Raji (cell line): ENCODE results near the gene ZBTB33.
A peak's percentile ranks its signal among the peaks of the same experiment; 100 is the strongest.

Source experiments
- POLR2A ChIP-seq: IDR thresholded peaks from 2 replicates; pipeline ENCODE4 v1.6.1; 2011; ENCODE audit warnings: low read depth, low read length, control low read depth; ENCODE audit not compliant: insufficient read depth

ZBTB33 gene

DNA sequence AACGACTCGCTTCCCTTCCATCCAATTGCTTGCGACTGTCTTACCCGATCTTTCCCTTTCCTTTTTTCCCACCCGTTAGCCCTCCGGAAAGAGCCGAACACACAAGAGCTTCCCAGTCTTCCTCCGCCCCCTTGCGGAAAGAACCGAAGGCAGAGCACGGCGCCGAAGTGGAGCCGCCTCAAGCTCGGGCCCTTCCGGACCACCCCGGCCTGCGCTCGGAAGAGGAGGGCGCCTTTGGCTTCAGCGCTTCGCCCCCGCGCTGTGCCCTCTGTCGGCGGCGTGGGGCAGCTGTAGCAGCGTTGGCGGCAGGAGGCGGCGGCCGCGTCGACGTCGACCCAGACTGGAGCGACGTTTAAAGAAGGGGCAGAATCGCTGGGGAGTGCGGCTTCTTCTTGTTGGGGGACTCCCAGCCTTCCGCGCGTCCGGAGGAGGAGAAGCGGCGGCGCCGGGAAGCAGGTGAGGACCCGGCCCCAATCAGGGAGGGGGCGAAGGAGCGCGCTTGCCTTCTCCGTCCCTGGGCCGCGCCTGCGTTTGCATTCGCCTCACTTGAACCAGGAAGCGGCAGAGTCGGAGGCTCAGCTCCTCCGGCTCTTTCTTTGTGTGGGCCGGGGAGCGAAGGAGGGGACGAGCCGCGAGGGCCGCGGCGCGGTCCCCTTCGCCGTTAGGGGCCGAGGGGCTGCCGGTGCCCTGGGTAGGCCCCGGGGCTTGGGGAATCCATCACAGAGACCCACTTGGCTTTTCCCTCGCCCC, at the start of gene ZBTB33:
Gene ZBTB33 (plus strand): TSS at position 291 of the 750 bp plus-strand sequence. CDS start 2,604 bp downstream, outside the sequence.
- TF ChIP-seq POLR2A = peak; percentile 63

GRCh38 chrX:120200851-120201250, 49.8 kb upstream of the ZBTB33 start:
- no peak for TF ChIP-seq POLR2A

DNA sequence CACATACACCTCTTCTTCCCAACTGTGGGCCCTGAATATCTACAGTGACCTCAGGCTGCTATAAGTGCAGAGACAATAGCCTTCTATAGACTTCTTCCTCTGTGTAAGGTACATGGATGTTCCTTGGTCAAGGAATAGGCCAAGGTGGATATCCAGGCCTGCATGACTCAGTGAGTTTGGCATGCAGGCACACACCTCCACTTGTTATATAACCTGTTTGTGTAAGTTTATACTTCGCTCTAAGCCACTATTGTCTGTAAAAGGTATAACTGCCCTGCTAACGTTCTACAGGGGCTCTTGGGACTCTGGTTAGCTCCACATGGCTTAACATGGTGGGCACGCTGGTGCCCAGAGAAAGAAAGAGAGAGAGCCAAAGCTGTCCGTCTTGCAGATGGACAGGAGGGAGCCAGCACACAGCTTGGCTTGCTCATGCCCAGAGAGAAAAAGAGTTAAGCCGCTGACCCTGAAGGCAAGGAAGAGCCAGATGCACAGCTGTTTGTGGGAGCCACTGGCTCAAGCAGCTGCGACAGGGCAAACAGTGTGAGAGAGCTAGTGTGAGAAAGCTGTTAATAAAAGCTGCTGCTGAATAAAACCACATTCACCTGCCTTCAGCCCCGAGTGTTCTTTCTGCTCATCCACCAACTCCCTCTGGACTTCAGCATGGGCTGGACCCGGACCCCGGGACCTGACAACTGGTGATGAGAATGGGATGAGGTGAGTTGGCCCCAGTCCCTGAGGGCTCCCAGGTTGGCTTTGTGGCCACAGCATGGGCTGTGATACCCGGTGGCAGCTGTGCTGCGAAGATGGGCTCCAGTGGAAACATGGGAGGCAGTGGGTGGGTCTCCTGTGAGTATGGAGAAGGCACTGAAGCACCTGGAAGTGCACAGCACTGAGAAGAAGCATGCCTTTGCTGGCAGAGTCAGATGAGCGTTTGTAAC, 44.5 kb upstream of the ZBTB33 start:
- no peak for TF ChIP-seq POLR2A

DNA sequence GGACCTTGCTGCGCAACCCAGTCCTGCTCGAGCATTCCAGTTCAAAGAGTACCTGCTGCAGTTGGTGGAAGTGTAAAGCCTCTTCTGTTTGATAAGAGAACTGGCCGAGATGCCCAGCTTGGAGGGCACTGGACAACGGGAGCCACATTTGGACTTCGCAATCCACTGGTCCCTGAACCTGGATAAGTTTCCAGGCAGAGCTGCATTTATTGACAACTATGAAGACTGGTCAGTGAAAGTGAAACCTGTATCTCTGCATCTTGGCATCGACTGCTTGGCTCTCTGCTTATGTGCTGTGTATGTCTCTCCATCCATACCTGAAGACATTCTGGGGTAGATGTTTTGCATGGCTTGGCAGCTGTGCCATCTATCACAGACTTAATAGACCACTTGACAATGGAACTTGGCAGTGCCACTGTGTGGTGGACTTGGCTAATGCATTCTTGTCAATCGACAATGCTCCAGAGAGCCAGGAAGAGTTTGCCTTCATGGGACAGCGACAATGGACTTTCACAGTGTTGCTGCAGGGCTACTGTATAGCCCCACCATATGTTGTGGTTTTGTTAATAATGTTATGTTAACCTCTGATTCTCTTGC, 43.5 kb upstream of the ZBTB33 start:
- TF ChIP-seq POLR2A = no peak

DNA sequence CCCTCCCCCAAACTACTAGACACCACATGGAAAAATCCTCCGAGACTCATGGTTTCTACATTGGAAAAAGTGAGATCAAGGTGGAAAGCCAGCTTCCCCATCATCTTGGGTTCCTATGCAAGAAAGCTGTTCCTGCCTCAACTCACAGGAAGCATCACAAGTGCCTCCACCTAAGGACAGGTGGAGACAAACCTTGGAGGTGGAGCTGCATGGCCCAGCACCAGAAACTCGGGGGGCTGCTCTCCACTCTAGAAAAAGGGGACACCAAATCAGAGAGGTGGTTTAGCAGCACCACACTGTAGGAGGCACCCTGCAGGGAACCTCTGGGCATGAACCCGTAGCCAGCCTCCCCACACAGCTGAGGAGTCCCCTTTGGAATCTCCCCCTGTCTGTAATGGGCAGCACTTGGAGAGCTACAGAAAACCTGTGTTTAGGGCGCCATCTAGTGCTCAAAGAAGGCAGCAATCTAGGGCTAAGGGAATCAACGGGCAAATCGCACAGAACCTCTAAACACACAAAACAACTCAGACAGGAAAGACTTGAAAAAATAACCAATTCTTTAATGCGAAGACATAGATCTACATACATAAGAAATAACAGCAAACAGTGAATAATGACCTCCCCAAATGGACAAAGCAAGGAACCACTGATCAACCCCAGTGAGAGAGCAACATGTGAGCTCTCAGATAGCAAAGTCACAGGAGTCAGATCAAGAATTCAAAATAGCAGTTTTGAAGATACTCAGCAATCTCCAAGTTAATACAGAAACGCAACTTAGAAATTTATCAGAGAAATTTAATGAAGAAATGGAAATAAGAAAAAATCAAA, 37.0 kb upstream of the ZBTB33 start:
- TF ChIP-seq POLR2A = no peak

DNA sequence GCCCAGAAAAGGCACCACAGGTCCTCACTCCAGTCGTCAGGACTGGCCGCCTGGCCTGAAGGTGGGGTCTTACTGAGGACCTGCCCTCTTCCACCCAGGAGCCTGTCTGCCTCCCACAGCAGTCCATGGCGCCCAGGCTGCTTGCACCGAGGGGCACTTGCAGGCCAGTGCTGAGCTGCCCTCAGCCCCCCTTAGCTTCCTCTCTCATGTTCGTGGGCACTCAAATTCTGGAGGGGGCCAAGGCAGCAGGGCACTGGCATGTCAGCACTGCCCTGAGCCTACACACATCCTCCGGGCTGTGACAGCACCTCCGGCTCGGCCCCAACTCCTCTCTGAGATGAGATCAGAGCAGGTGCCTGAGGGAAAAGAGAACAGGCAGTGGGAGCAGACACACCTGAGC, 27.2 kb upstream of the ZBTB33 start:
- no peak for TF ChIP-seq POLR2A

DNA sequence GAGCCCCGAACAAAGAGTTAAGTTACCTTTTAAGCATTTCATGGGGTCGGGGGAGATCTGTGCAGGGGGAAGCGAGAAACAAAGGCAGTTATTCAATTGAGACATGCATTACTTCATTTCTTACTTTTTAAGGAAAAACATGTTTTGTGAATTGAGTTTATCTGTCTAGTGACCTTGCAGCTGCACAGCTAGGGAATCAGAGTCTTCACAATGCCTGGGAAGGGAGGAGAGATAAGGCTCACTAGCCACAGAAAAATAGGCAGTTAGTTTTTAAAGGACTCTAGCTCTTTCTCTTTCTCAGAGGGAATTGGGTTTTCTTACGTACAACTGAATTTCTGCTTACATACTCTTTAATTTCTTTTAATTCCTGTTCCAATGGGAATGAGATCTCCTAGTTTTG, 26.2 kb upstream of the ZBTB33 start:
- no peak for TF ChIP-seq POLR2A

GRCh38 chrX:120228187-120228908, 22.3 kb upstream of the ZBTB33 start:
- no peak for TF ChIP-seq POLR2A

DNA sequence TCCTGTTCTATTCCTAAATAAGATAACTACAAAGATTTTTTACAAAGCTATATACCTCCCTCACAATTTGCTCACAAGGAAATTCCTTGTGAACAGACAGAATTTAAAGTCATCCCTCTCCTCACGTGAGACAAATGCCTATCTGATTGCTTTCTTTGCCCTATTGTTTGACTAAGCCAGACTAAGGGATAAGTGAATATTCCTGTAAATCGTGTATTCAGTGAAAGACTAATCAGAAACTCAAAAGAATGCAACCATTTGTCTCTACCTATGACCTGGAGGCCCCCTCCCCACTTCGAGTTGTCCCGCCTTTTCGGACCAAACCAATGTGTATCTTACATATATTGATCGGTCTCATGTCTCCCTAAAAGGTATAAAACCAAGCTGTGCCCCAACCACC, 15.3 kb upstream of the ZBTB33 start:
- TF ChIP-seq POLR2A = no peak

DNA sequence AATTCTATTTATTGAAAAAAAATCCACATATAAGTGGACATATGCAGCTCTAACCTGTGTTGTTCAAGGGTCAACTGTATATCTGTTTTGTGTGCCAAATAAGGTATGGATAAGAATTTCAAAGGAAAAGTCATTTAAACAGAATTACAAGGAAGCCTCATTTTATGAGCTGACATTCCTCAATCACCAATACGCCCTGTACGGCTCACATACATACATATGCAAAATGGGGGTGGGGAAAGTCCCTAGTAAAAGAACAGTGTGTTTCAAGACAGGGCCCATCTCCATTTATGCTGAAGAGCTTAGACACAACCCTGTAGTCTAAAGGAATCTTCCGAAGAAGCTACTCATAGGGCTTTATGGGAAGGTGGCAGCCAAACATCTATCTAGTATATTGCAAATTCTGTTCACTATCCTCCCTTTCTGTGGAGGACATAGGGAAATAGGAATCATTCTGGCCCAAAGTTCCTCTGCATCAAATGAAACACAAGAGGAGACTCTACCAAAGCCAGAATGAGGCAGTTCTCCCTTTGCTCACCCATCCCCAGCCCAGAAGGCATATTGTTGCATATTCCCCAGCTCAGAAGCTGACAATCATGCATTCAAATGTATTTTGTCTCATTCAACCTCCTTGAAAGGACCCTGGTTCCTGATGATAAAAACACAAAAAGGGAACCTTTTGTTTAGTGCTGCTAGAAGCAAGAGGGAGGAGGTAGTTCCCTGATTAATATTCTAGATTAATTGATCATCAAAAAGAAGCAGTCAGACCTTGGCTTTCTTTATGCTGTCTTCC, 13.7 kb upstream of the ZBTB33 start:
- TF ChIP-seq POLR2A = no peak

DNA sequence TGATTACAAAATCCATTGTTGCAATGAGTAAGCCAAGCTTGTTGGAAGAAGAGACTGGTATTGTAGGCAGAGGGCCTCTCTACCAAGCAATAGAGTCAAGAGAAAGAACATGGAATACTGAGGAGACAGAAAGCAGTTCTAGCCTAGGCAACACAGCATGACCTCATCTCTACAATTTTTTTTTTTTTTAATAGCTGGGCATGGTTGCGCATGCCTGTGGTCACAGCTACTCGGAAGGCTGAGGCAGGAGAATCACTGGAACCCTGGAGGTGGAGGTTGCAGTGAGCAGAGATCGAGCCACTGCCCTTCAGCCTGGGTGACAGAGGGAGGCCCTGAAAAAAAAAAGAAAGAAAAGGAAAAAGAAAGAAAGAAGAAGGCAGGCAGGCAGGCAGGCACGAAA, 11.7 kb upstream of the ZBTB33 start:
- TF ChIP-seq POLR2A = no peak

- no peak for TF ChIP-seq POLR2A
Observed at GRCh38 chrX:120242813-120243212, 7.8 kb upstream of the ZBTB33 start.

DNA sequence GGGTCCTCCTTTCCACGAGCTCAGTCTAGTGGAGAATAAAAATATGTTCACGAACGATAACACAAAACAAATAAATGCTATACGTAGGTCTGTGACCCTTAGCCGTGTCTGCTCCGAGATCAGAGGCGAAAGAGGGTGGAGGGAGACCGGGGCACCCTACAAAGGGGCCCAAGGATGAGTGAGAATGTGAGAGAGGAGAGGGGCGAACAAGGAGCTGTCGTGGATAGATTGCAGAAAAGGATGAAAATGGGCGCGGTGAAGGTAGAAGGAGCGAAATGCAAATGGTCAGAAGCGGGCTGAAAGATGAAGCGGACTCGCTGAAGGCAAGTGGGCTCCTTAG, 6.2 kb upstream of the ZBTB33 start:
- TF ChIP-seq POLR2A = no peak
